DMS114 treated with DMSO at 0.1 percent for 48 hours (cell line): ENCODE data around the gene VPS33A.
"Not testable (repeated sequence)": the region's sequence is repeated elsewhere in the genome, so short reads cannot be mapped to it uniquely, and the experiment has no call there.

Source experiments
- DNase-seq: peaks from one replicate; lab custom pipeline; 2025; ENCODE audit not compliant: unreplicated experiment; lab: John Stamatoyannopoulos, UW

Gene VPS33A

GRCh38 chr12:122266230-122266901, at the start of gene VPS33A:
TSS of gene VPS33A (minus strand) at chr12:122266494. CDS start at chr12:122266408, 86 bp downstream.
- DNase-seq: peak; percentile 95

- no peak for DNase-seq
These were observed 46.6 kb upstream of the VPS33A start for GRCh38 chr12:122312926-122313325.

- DNase-seq: no peak
These were observed 45.4 kb upstream of the VPS33A start for GRCh38 chr12:122311696-122312095.

- DNase-seq: no peak
These were observed 44.5 kb upstream of the VPS33A start for GRCh38 chr12:122310626-122311333.

- no peak for DNase-seq
These were observed 43.3 kb upstream of the VPS33A start for GRCh38 chr12:122309564-122310121.

- no peak for DNase-seq
These were observed 42.5 kb upstream of the VPS33A start for GRCh38 chr12:122308811-122309210.

GRCh38 chr12:122306407-122306806, 40.1 kb upstream of the VPS33A start:
- DNase-seq: no peak

GRCh38 chr12:122304924-122305323, 38.6 kb upstream of the VPS33A start:
- no peak for DNase-seq

- no peak for DNase-seq
These were observed 36.8 kb upstream of the VPS33A start for GRCh38 chr12:122303068-122303467.

GRCh38 chr12:122298071-122298748, 31.9 kb upstream of the VPS33A start:
- no peak for DNase-seq

- DNase-seq: no peak
These were observed 31.2 kb upstream of the VPS33A start for GRCh38 chr12:122297494-122297893.

- DNase-seq: no peak
These were observed 29.6 kb upstream of the VPS33A start for GRCh38 chr12:122295877-122296276.

GRCh38 chr12:122293081-122293480, 26.8 kb upstream of the VPS33A start:
- no peak for DNase-seq

GRCh38 chr12:122291431-122291830, 25.1 kb upstream of the VPS33A start:
- DNase-seq: no peak

GRCh38 chr12:122283680-122284079, 17.4 kb upstream of the VPS33A start:
- DNase-seq: no peak

- no peak for DNase-seq
These were observed 15.8 kb upstream of the VPS33A start for GRCh38 chr12:122282061-122282460.

- DNase-seq: no peak
These were observed 9.9 kb upstream of the VPS33A start for GRCh38 chr12:122276242-122276641.

- DNase-seq: no peak
These were observed 9.2 kb upstream of the VPS33A start for GRCh38 chr12:122275459-122275858.

- no peak for DNase-seq
These were observed 436 bp downstream of the VPS33A start for GRCh38 chr12:122265886-122266229.

- DNase-seq: no peak
These were observed 818 bp downstream of the VPS33A start for GRCh38 chr12:122265476-122265875.

- not testable (repeated sequence) for DNase-seq
These were observed 5.6 kb downstream of the VPS33A start for GRCh38 chr12:122260735-122261134.

GRCh38 chr12:122258939-122259338, 7.4 kb downstream of the VPS33A start:
- DNase-seq: not testable (repeated sequence)
